HEK293T (cell line): ENCODE results near the gene GLCE.

Experiments used
- BHLHE40 ChIP-seq: fragments of 450-650 bp; IDR thresholded peaks from 2 replicates; pipeline ENCODE4 v1.6.1; 2016; ENCODE audit warnings: mild to moderate bottlenecking, moderate library complexity, borderline replicate concordance
- CTBP1 ChIP-seq: fragments of 450-650 bp; IDR thresholded peaks from 2 replicates; pipeline ENCODE4 v1.6.1; 2016; ENCODE audit warnings: borderline replicate concordance
- ELF4 ChIP-seq: fragments of 450-650 bp; IDR thresholded peaks from 2 replicates; pipeline ENCODE4 v1.6.1; 2017; ENCODE audit warnings: antibody characterized with exemption
- FOXA1 ChIP-seq: fragments of 450-650 bp; IDR thresholded peaks from 2 replicates; pipeline ENCODE4 v1.6.1; 2016; ENCODE audit warnings: mild to moderate bottlenecking
- FOXK2 ChIP-seq: fragments of 450-650 bp; IDR thresholded peaks from 2 replicates; pipeline ENCODE4 v1.6.1; 2016; ENCODE audit warnings: mild to moderate bottlenecking
- FOXM1 ChIP-seq: fragments of 450-650 bp; IDR thresholded peaks from 2 replicates; pipeline ENCODE4 v1.6.1; 2017; ENCODE audit warnings: mild to moderate bottlenecking, borderline replicate concordance
- L3MBTL2 ChIP-seq: fragments of 450-650 bp; conservative IDR thresholded peaks from 2 replicates; pipeline ENCODE4 v1.6.1; 2016; ENCODE audit warnings: mild to moderate bottlenecking
- SP1 ChIP-seq: fragments of 450-650 bp; IDR thresholded peaks from 2 replicates; pipeline ENCODE4 v1.6.1; 2017
- SUZ12 ChIP-seq: fragments of 450-650 bp; IDR thresholded peaks from 2 replicates; pipeline ENCODE4 v1.6.1; 2016; ENCODE audit warnings: mild to moderate bottlenecking

DNA sequence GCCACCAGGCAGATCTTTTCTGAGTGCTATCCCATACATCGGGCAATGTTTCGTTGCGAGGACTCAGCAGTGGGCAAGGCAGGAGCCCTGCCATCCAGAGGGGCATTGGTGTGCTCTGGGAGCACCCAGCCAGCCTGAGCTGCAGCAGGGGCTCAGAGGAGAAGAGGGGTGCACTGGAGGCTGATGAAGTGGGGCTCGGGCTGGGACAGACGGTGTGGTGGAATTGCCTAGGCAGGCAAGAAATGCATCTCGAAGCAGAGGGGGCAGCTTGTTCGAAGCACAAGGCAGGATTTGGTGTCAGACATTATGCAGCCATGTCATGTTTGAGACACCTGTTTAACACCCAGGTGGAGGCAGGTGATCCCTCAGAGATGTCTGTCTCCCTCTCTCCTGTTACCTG lies 157.6 kb downstream of the GLCE start:
- TF ChIP-seq BHLHE40 (no peak), FOXM1 (no peak), L3MBTL2 (no peak), FOXK2 (no peak), SUZ12 (no peak), SP1 (no peak), ELF4 (no peak), FOXA1 (no peak), CTBP1 (no peak)
